ENCODE data around the gene UGCG.

- TF ChIP-seq CTCF (conservative IDR thresholded peaks at IDR 0.05 in 1 of 2, IDR thresholded peaks at IDR 0.05 in 1 of 2; ENCODE audit: low read depth in 1 of 2, low read length in 2 of 2), result no peak
- no peak for TF ChIP-seq EZH2 (IDR thresholded peaks at IDR 0.05; ENCODE audit: low read length, missing control alignments)
Measured at GRCh38 chr9:111863636-111864035, 33.0 kb upstream of the UGCG start.

Measured in fibroblast of lung (primary cell).